ENCODE data around the gene SHE.

SHE gene

DNA sequence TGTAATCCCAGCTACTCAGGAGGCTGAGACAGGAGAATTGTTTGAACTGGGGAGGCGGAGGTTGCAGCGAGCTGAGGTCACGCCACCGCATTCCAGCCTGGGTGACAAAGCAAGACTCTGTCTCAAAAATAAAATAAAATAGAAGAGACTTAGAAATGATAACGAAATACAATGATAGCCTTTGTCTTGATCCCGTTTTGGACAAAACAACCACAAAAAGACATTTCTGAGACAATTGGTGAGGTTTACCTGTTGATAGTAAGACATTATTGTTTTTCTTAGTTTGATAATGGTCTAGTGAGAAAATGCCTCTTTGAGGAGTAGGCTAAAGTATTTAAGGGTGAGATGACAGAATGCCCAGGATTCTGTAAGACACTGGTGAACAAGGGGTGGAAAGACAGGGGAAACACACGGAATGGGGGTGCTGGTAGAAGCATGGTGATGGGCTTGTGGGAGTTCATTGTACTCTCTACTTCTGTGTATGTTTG, 11.9 kb upstream of the SHE start:
- TF ChIP-seq, protein P1, sequence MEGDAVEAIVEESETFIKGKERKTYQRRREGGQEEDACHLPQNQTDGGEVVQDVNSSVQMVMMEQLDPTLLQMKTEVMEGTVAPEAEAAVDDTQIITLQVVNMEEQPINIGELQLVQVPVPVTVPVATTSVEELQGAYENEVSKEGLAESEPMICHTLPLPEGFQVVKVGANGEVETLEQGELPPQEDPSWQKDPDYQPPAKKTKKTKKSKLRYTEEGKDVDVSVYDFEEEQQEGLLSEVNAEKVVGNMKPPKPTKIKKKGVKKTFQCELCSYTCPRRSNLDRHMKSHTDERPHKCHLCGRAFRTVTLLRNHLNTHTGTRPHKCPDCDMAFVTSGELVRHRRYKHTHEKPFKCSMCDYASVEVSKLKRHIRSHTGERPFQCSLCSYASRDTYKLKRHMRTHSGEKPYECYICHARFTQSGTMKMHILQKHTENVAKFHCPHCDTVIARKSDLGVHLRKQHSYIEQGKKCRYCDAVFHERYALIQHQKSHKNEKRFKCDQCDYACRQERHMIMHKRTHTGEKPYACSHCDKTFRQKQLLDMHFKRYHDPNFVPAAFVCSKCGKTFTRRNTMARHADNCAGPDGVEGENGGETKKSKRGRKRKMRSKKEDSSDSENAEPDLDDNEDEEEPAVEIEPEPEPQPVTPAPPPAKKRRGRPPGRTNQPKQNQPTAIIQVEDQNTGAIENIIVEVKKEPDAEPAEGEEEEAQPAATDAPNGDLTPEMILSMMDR (IDR thresholded peaks at IDR 0.05; ENCODE audit: borderline replicate concordance, insufficient read depth, low read depth, low read length): no peak
- H3K4me3 ChIP-seq (ENCODE audit: low read depth, low read length): no peak overlapping the region

DNA sequence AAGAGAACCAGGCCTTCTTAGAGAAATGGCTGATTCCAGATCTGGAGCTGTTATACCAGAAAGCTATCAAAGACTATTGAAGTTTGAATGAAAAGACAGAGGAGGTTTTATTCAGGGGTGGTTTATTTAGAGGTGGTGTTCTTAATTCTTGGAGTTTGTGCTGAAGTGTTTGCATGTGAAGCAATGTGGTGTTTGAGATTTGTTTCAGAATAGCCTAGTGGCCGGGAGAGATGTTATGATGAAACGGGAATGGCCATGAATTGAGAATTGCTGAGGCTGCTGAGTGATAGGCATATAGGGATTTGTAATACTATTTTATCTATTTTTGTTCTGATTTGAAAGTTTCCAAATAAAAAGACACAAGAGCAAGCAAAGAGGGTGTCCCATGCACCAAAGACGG, 10.5 kb upstream of the SHE start:
- TF ChIP-seq, protein P1 (IDR thresholded peaks at IDR 0.05; ENCODE audit: borderline replicate concordance, insufficient read depth, low read depth, low read length): no peak

DNA sequence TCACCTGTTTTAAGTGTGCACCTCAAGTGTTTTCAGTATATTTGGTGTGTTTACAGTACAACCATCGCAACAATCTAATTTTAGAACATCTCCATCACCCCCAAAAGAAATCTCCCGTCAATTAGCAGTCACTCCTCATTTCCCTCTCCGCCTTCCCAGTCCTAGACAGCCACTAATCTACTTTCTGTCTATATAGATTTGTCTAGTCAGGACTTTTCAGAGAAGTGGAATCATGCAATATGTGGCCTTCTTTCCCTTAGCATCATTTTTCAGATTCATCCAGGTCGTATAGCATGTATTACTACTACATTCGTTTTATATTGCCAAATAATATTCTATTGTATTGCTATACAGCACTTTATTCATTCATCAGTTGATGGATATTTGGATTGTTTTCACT, 1.7 kb upstream of the SHE start:
- TF ChIP-seq, protein P1 (IDR thresholded peaks at IDR 0.05; ENCODE audit: borderline replicate concordance, insufficient read depth, low read depth, low read length): no peak
- H3K4me3 ChIP-seq (ENCODE audit: low read depth, low read length): no peak overlapping the region

More for the DNA sequence above, 10.5 kb upstream of the SHE start:
- no peak overlapping the region for H3K4me3 ChIP-seq (ENCODE audit: low read depth, low read length)

DNA sequence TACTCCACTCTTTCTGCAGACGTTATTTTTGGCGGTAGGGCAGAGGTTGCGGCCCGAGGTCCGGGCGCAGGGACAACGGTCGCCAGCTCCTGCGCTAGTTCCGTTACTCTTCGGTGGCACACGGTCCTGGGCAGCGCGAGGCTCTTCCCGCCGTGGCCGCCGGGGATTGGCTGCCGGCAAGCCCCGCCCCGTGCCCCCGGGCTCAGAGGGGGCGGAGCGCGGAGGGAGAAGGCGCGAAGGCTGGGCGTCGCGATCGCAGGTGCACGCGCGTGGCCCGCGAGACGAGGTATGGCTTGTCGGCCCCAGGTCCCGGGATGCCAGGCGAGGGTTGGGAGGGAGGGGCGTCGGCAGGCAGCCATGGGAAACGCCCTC, 518 bp upstream of the SHE start:
- TF ChIP-seq, protein P1 (IDR thresholded peaks at IDR 0.05; ENCODE audit: borderline replicate concordance, insufficient read depth, low read depth, low read length): no peak
- peak overlapping the region; percentile 43 for H3K4me3 ChIP-seq (ENCODE audit: low read depth, low read length)

DNA sequence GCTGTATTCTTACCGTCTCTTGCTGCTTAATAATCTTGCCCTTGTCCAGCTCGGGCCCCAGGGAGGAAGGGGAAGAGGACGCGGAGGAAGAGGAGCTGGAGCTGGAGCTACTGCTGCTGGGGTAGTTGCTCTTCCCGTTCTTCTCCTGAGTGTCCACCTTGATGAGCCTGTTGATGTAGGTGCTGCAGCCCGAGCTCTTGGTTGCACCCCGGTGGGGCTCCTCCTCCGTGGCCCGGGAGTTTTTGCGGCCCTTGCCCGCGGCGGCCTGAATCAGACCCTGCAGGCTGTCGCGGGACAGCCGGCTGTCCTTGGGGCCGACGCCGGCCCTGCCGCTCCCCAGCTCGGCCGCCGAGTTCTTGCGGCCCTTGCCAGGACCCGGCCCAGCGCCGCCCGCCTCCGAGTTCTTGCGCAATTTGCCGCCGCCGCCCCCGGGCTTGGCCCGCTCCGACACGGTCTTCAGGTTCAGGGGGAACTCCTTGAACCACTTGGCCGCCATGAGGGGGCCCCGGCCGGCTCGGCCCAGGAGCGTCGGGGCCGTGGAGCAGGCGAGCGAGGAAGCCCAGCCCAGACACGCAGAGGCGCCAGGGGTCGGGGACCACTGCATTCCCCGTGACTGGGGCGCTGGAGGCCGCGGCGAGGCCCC, 668 bp downstream of the SHE start:
- peak overlapping the region; percentile 43 for H3K4me3 ChIP-seq (ENCODE audit: low read depth, low read length)
- TF ChIP-seq, protein P1 (IDR thresholded peaks at IDR 0.05; ENCODE audit: borderline replicate concordance, insufficient read depth, low read depth, low read length): no peak

DNA sequence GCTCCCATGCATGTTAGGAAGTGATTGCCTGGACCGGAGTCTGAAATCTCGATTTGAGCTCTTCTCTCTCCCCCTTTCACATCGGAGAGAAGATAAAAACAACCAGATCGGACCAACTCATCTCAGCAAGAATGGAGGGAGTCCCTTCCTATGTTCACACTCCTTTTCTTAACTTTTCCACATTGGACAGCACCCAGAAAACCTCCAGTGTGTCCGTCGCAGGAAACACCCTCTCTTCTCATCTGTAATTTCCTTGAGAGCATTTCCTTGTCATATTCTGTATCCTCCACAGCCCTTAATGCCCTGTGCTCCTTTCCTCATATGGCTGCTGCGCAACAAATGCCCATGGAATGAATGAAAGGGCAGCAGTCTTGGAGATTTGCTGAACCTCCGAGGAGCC, 1.7 kb downstream of the SHE start:
- TF ChIP-seq, protein P1 (IDR thresholded peaks at IDR 0.05; ENCODE audit: borderline replicate concordance, insufficient read depth, low read depth, low read length): no peak
- no peak overlapping the region for H3K4me3 ChIP-seq (ENCODE audit: low read depth, low read length)

DNA sequence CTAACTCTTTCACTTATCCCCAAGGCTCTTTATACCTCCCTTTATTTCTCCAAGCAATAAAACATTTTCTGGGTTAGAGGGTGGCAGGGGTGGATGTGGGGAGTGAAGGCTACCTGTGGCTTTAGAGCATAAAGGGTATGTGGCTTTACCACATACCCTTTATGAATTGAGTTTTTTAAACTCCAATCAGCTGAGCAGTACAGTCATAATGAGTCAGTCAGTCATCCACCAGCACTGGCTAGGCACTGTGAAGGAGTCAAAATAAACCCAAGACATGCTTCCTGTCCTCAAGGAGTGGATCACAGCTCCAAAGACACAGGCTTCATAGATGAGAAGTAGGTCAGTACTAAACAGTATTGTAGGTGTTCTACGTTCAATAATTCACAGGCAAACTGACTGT, 2.8 kb downstream of the SHE start:
- TF ChIP-seq, protein P1 (IDR thresholded peaks at IDR 0.05; ENCODE audit: borderline replicate concordance, insufficient read depth, low read depth, low read length): no peak
- H3K4me3 ChIP-seq (ENCODE audit: low read depth, low read length): no peak overlapping the region

Data from GM12875 (cell line).